Coronary artery (tissue), 2 donors: ENCODE data around the gene ENTHD1.

Source experiments
- DNase-seq: peaks from one replicate; pipeline ENCODE4 v3.0.0-alpha.2; 2017; ENCODE audit warnings: low spot score
- H3K27ac ChIP-seq, 2 donors: fragments of 200-600 bp; sonication (generic); one replicate each; pipeline ENCODE4 v1.5.1; 2016 to 2019
- H3K4me3 ChIP-seq: fragments of 200-600 bp; sonication (generic); 2 replicates; pipeline ENCODE4 v1.5.1; 2016; ENCODE audit warnings: mild to moderate bottlenecking, moderate library complexity
- TF ChIP-seq, protein P1 (sequence below): fragments of 200-600 bp; sonication (generic); IDR thresholded peaks from one replicate; pipeline ENCODE4 v1.5.1; 2019; ENCODE audit warnings: antibody characterized with exemption

Gene ENTHD1

GRCh38 chr22:39808081-39808480 lies 85.5 kb downstream of the ENTHD1 start:
- TF ChIP-seq, protein P1, sequence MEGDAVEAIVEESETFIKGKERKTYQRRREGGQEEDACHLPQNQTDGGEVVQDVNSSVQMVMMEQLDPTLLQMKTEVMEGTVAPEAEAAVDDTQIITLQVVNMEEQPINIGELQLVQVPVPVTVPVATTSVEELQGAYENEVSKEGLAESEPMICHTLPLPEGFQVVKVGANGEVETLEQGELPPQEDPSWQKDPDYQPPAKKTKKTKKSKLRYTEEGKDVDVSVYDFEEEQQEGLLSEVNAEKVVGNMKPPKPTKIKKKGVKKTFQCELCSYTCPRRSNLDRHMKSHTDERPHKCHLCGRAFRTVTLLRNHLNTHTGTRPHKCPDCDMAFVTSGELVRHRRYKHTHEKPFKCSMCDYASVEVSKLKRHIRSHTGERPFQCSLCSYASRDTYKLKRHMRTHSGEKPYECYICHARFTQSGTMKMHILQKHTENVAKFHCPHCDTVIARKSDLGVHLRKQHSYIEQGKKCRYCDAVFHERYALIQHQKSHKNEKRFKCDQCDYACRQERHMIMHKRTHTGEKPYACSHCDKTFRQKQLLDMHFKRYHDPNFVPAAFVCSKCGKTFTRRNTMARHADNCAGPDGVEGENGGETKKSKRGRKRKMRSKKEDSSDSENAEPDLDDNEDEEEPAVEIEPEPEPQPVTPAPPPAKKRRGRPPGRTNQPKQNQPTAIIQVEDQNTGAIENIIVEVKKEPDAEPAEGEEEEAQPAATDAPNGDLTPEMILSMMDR = no peak
- no peak for DNase-seq
- Histone ChIP-seq H3K27ac (no peak overlapping the region), H3K4me3 (no peak overlapping the region)

DNA sequence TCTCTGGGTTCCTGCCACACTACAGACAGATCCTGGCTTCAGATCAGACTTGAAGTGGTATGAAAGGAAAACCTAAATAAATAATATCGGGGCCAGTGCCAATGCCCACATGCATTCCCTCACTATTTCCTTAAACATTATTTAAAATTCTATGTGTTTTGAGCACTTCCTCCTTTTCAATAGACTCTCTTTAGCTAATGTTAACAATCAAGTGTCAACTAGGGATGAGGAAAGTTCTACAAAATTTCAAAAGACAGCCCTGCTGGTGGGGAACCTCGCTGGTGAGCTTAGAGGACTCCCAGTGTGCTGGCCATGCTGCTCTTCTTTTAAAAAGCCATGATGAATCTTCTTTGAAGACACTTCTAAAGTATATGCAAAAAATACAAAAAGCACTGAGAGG lies 87.5 kb downstream of the ENTHD1 start:
- TF ChIP-seq, protein P1 = no peak

GRCh38 chr22:39805117-39805516 lies 88.4 kb downstream of the ENTHD1 start:
- no peak for DNase-seq
- H3K4me3 ChIP-seq = no peak overlapping the region
- TF ChIP-seq, protein P1 = no peak

More for the DNA sequence above, 87.5 kb downstream of the ENTHD1 start:
- no peak overlapping the region for H3K4me3 ChIP-seq
- DNase-seq = no peak
- H3K27ac ChIP-seq = no peak overlapping the region

DNA sequence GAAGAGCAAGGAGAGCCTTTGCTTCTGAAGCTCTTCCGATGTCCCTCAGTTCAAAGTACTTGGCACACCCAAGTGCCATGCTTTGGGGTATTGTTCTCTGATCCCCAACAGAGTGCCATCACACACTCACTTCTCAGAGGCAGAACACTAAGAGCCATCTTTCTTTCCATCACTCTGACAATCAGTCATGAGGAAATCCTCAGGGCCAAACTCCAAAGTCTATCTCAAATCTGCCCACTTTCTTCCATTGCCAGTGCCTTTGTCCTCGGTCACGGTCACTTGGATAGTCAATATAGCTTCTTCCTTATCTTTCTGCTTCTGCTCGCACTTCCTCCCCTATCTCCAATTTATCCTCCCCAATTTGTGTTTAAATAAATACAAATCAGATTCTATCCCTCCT lies 90.9 kb downstream of the ENTHD1 start:
- H3K4me3 ChIP-seq = no peak overlapping the region
- TF ChIP-seq, protein P1 = no peak
- H3K27ac ChIP-seq = no peak overlapping the region
- no peak for DNase-seq

More at GRCh38 chr22:39805117-39805516, 88.4 kb downstream of the ENTHD1 start:
- no peak overlapping the region for H3K27ac ChIP-seq

GRCh38 chr22:39800790-39801520 lies 92.6 kb downstream of the ENTHD1 start:
- TF ChIP-seq, protein P1 = no peak
- Histone ChIP-seq H3K27ac (no peak overlapping the region), H3K4me3 (no peak overlapping the region)
- DNase-seq = no peak

- DNase-seq = no peak
- TF ChIP-seq, protein P1 = no peak
- Histone ChIP-seq H3K4me3 (no peak overlapping the region), H3K27ac (no peak overlapping the region)
Measured at GRCh38 chr22:39797528-39798147, 95.9 kb downstream of the ENTHD1 start.

- no peak for DNase-seq
- TF ChIP-seq, protein P1 = no peak
- no peak overlapping the region for H3K4me3 ChIP-seq
- no peak overlapping the region for H3K27ac ChIP-seq
Measured at GRCh38 chr22:39789788-39790187, 103.8 kb downstream of the ENTHD1 start.
